Measurements from ENCODE around the gene KCNT1.

- TF ChIP-seq CTCF (conservative IDR thresholded peaks at IDR 0.05) (no peak), EZH2 (IDR thresholded peaks at IDR 0.05; ENCODE audit: low read depth) (no peak)
Measured at GRCh38 chr9:135662758-135663450, 39.1 kb upstream of the KCNT1 start, which contains the start of gene LCN9.
